H9 (cell line): ENCODE measurements around the gene ABCD1. TPM values are rescaled to one million over a fixed set of nuclear protein-coding genes. Genes with fewer than 3 reads are reported as not detected.

Experiments
- DNase-seq: peaks from one replicate; pipeline ENCODE4 v3.0.0-alpha.2; 2017
- H2AFZ ChIP-seq: one replicate; pipeline ENCODE4 v1.6.1; 2013; ENCODE audit warnings: mild to moderate bottlenecking, low read length, control low read depth, moderate library complexity
- H2AK5ac ChIP-seq: 2 replicates; pipeline ENCODE4 v1.6.1; 2013; ENCODE audit warnings: low read length, control low read depth, mixed read lengths; ENCODE audit not compliant: insufficient read length
- H2BK120ac ChIP-seq: one replicate; pipeline ENCODE4 v1.6.1; 2013; ENCODE audit warnings: low read depth, mild to moderate bottlenecking, low read length, control low read depth, inconsistent platforms; ENCODE audit not compliant: poor library complexity, severe bottlenecking
- H2BK12ac ChIP-seq: 2 replicates; pipeline ENCODE4 v1.6.1; 2013; ENCODE audit warnings: low read length, control low read depth, mixed read lengths, low read depth; ENCODE audit not compliant: insufficient read length
- H2BK15ac ChIP-seq: 2 replicates; pipeline ENCODE4 v1.6.1; 2013; ENCODE audit warnings: low read depth, low read length, control low read depth
- H2BK20ac ChIP-seq: one replicate; pipeline ENCODE4 v1.6.1; 2013; ENCODE audit warnings: low read depth, mild to moderate bottlenecking, low read length, control low read depth, inconsistent platforms; ENCODE audit not compliant: poor library complexity, severe bottlenecking
- H2BK5ac ChIP-seq: 2 replicates; pipeline ENCODE4 v1.6.1; 2013; ENCODE audit warnings: low read length, control low read depth, mixed read lengths; ENCODE audit not compliant: insufficient read length
- H3K14ac ChIP-seq: 2 replicates; pipeline ENCODE4 v1.6.1; 2013; ENCODE audit warnings: low read length, control low read depth; ENCODE audit not compliant: insufficient read depth
- H3K18ac ChIP-seq: 2 replicates; pipeline ENCODE4 v1.6.1; 2013; ENCODE audit warnings: low read depth, mild to moderate bottlenecking, mixed read lengths, low read length, control low read depth; ENCODE audit not compliant: insufficient read length
- H3K23ac ChIP-seq: 2 replicates; pipeline ENCODE4 v1.6.1; 2013; ENCODE audit warnings: low read length, control low read depth, mixed read lengths, low read depth; ENCODE audit not compliant: insufficient read length
- H3K23me2 ChIP-seq: 2 replicates; pipeline ENCODE4 v1.6.1; 2013; ENCODE audit warnings: low read depth, mild to moderate bottlenecking, mixed read lengths, low read length, control low read depth; ENCODE audit not compliant: insufficient read length, poor library complexity, severe bottlenecking
- H3K27ac ChIP-seq: 2 replicates; pipeline ENCODE4 v1.5.1; 2013; ENCODE audit warnings: low read length, control low read depth, mixed read lengths, low read depth; ENCODE audit not compliant: insufficient read length
- H3K27me3 ChIP-seq: 2 replicates; pipeline ENCODE4 v1.6.1; 2013; ENCODE audit warnings: low read length, control low read depth, inconsistent platforms; ENCODE audit not compliant: insufficient read depth
- H3K4ac ChIP-seq: 2 replicates; pipeline ENCODE4 v1.6.1; 2013; ENCODE audit warnings: low read depth, mild to moderate bottlenecking, control low read depth, inconsistent platforms, low read length, moderate library complexity
- H3K4me1 ChIP-seq: 2 replicates; pipeline ENCODE4 v1.6.1; 2013; ENCODE audit warnings: low read length, control low read depth, inconsistent platforms; ENCODE audit not compliant: insufficient read depth
- H3K4me2 ChIP-seq: 2 replicates; pipeline ENCODE4 v1.6.1; 2013; ENCODE audit warnings: low read length, control low read depth, mixed read lengths; ENCODE audit not compliant: insufficient read length, insufficient read depth
- H3K56ac ChIP-seq: 2 replicates; pipeline ENCODE4 v1.6.1; 2013; ENCODE audit warnings: low read depth, mild to moderate bottlenecking, mixed read lengths, low read length, control low read depth; ENCODE audit not compliant: insufficient read length
- H3K79me1 ChIP-seq: 2 replicates; pipeline ENCODE4 v1.6.1; 2013; ENCODE audit warnings: low read depth, mild to moderate bottlenecking, moderate library complexity, low read length, control low read depth, inconsistent platforms; ENCODE audit not compliant: insufficient read depth, poor library complexity, severe bottlenecking
- H3K79me2 ChIP-seq: 2 replicates; pipeline ENCODE4 v1.6.1; 2013; ENCODE audit warnings: low read length, control low read depth, inconsistent platforms; ENCODE audit not compliant: insufficient read depth
- H3K9ac ChIP-seq: 2 replicates; pipeline ENCODE4 v1.6.1; 2013; ENCODE audit warnings: low read length, control low read depth, mixed read lengths; ENCODE audit not compliant: insufficient read length; ENCODE audit errors: extremely low read depth
- H3K9me3 ChIP-seq: one replicate; pipeline ENCODE4 v1.6.1; 2013; ENCODE audit warnings: low read depth, low read length, inconsistent platforms; ENCODE audit not compliant: control insufficient read depth
- H3T11ph ChIP-seq: one replicate; pipeline ENCODE4 v1.6.1; 2013; ENCODE audit warnings: mild to moderate bottlenecking, low read length, control low read depth, inconsistent platforms
- H4K20me1 ChIP-seq: one replicate; pipeline ENCODE4 v1.6.1; 2013; ENCODE audit not compliant: control insufficient read depth, insufficient read length, insufficient read depth
- H4K5ac ChIP-seq: 2 replicates; pipeline ENCODE4 v1.6.1; 2013; ENCODE audit warnings: low read depth, mild to moderate bottlenecking, mixed read lengths, low read length, control low read depth; ENCODE audit not compliant: insufficient read length
- H4K8ac ChIP-seq: replicated peaks from 2 replicates; pipeline ENCODE4 v1.6.1; 2013; ENCODE audit warnings: low read length, control low read depth, mixed read lengths, low read depth; ENCODE audit not compliant: insufficient read length
- H4K91ac ChIP-seq: 2 replicates; pipeline ENCODE4 v1.6.1; 2013; ENCODE audit warnings: low read depth, mild to moderate bottlenecking, moderate library complexity, mixed read lengths, low read length, control low read depth; ENCODE audit not compliant: insufficient read length
- H3K27ac Mint-ChIP-seq, 3 experiments: 2 replicates in 2 of 3; 3 replicates in 1 of 3; pipeline ENCODE4 v1.8.0; 2020 to 2021; ENCODE audit warnings: mixed read lengths in 3 of 3, mild to moderate bottlenecking in 1 of 3, moderate library complexity in 1 of 3
- H3K27me3 Mint-ChIP-seq: 2 replicates; pipeline ENCODE4 v1.8.0; 2021; ENCODE audit warnings: low read depth, mild to moderate bottlenecking, moderate library complexity, mixed read lengths
- H3K36me3 Mint-ChIP-seq, 3 experiments: 2 replicates in 2 of 3; 3 replicates in 1 of 3; pipeline ENCODE4 v1.8.0; 2020 to 2021; ENCODE audit warnings: low read depth in 3 of 3, mixed read lengths in 3 of 3; ENCODE audit not compliant: insufficient read depth in 1 of 3
- H3K4me1 Mint-ChIP-seq, 2 experiments: 2 replicates each; pipeline ENCODE4 v1.8.0; 2020; ENCODE audit warnings: mixed read lengths in 2 of 2
- H3K4me3 Mint-ChIP-seq, 2 experiments: 2 replicates in 1 of 2; 3 replicates in 1 of 2; pipeline ENCODE4 v1.8.0; 2020 to 2021; ENCODE audit warnings: mild to moderate bottlenecking in 2 of 2, mixed read lengths in 2 of 2, moderate library complexity in 1 of 2
- H3K9me3 Mint-ChIP-seq, 2 experiments: 2 replicates in 1 of 2; 3 replicates in 1 of 2; pipeline ENCODE4 v1.8.0; 2020; ENCODE audit warnings: mild to moderate bottlenecking in 2 of 2, mixed read lengths in 2 of 2, moderate library complexity in 1 of 2
- WGBS: extraction: QIAGEN DNeasy Blood & Tissue Kit; methylation state at CpG from one replicate; pipeline ENCODE4 v1.1.7; 2013; ENCODE audit warnings: missing lambda C conversion rate, low lambda C conversion rate, mixed read lengths; ENCODE audit not compliant: insufficient read length; ENCODE audit errors: extremely low coverage; 5-methylcytosine and 5-hydroxymethylcytosine counted together
- total RNA-seq: library from RNA; stranded (reverse); gene quantifications from 2 replicates; pipeline ENCODE4 v1.2.1, GENCODE V29; 2021
- TF ChIP-seq, protein P1 (sequence below): fragments of 200-600 bp; sonication (generic); conservative IDR thresholded peaks from 3 replicates; pipeline ENCODE4 v1.8.0; 2021; ENCODE audit warnings: antibody characterized with exemption, mild to moderate bottlenecking

ABCD1 gene
- total RNA-seq, 1 experiment from 2014 or later = 11.1 TPM

- Mint-ChIP-seq H3K27me3 (peaks cover 2% of the 10 kb centered on the region; the same call in 1 of the 2 replicates), H3K4me1 (peaks cover 17 to 22% of the 10 kb centered on the region in 2 experiments), H3K9me3 (peaks cover 47 to 51% of the 10 kb centered on the region in 2 experiments), H3K4me3 (peak overlapping the region; percentile 17 to 24; a peak in 3 of 5 replicates), H3K27ac (no peak overlapping the region), H3K36me3 (peaks cover 16 to 29% (median 19%) of the 10 kb centered on the region in 3 experiments)
- no peak overlapping the region for H3K18ac ChIP-seq
- no peak overlapping the region for H4K8ac ChIP-seq
- no peaks in the 10 kb centered on the region; the same call in 1 of the 2 replicates for H3K79me2 ChIP-seq
- no peaks in the 10 kb centered on the region; the same call in 1 of the 2 replicates for H3K4me1 ChIP-seq
- H3K4me2 ChIP-seq = no peak overlapping the region
- no peak overlapping the region for H3K4ac ChIP-seq
- DNase-seq = no peak
- no peak overlapping the region for H2BK5ac ChIP-seq
- no peak overlapping the region for H3K9ac ChIP-seq
- H3K27ac ChIP-seq = no peak overlapping the region
- no peaks in the 10 kb centered on the region for H3K27me3 ChIP-seq
- H3K9me3 ChIP-seq = peaks cover 6% of the 10 kb centered on the region
- H3T11ph ChIP-seq = no peak overlapping the region
- no peak overlapping the region for H2BK20ac ChIP-seq
- H4K20me1 ChIP-seq = peaks cover 5% of the 10 kb centered on the region
- no peak overlapping the region for H3K56ac ChIP-seq
- H2BK15ac ChIP-seq = no peak overlapping the region
- TF ChIP-seq, protein P1, sequence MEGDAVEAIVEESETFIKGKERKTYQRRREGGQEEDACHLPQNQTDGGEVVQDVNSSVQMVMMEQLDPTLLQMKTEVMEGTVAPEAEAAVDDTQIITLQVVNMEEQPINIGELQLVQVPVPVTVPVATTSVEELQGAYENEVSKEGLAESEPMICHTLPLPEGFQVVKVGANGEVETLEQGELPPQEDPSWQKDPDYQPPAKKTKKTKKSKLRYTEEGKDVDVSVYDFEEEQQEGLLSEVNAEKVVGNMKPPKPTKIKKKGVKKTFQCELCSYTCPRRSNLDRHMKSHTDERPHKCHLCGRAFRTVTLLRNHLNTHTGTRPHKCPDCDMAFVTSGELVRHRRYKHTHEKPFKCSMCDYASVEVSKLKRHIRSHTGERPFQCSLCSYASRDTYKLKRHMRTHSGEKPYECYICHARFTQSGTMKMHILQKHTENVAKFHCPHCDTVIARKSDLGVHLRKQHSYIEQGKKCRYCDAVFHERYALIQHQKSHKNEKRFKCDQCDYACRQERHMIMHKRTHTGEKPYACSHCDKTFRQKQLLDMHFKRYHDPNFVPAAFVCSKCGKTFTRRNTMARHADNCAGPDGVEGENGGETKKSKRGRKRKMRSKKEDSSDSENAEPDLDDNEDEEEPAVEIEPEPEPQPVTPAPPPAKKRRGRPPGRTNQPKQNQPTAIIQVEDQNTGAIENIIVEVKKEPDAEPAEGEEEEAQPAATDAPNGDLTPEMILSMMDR = no peak
- no peaks in the 10 kb centered on the region for H3K79me1 ChIP-seq
- H2AFZ ChIP-seq = no peak overlapping the region
- H3K23me2 ChIP-seq = no peaks in the 10 kb centered on the region
- no peak overlapping the region for H2AK5ac ChIP-seq
- whole genome bisulfite sequencing = no CpG with 5 or more reads among the region's 21 CpGs
- no peak overlapping the region for H4K91ac ChIP-seq
- no peak overlapping the region for H3K23ac ChIP-seq
- no peak overlapping the region for H2BK12ac ChIP-seq
- H2BK120ac ChIP-seq = no peak overlapping the region
- no peak overlapping the region for H4K5ac ChIP-seq
- H3K14ac ChIP-seq = peak overlapping the region; percentile 16; the same call in 1 of the 2 replicates
Measured at GRCh38 chrX:153685156-153685536, 39.5 kb upstream of the ABCD1 start.
